SK-N-SH (cell line): ENCODE results near the gene DYNLT1.

ENCODE experiments used
- CTCF ChIP-seq: fragments of 200-600 bp; sonication (generic); IDR thresholded peaks from 2 replicates; pipeline ENCODE4 v1.6.1; 2017; ENCODE audit warnings: antibody characterized with exemption, mild to moderate bottlenecking, moderate library complexity
- JUND ChIP-seq: IDR thresholded peaks from 2 replicates; pipeline ENCODE4 v1.4.0; 2012
- MEF2A ChIP-seq: IDR thresholded peaks from 2 replicates; pipeline ENCODE4 v1.4.0; 2012; ENCODE audit warnings: low read depth, borderline replicate concordance
- MXI1 ChIP-seq: IDR thresholded peaks from 2 replicates; pipeline ENCODE4 v1.6.1; 2012; ENCODE audit warnings: mild to moderate bottlenecking, low read depth, low read length, improper control_type of control experiment
- NRF1 ChIP-seq: IDR thresholded peaks from 2 replicates; pipeline ENCODE4 v1.6.1; 2012; ENCODE audit warnings: low read depth, mild to moderate bottlenecking, low read length
- POLR2AphosphoS5 ChIP-seq: IDR thresholded peaks from 2 replicates; pipeline ENCODE4 v1.6.1; 2012; ENCODE audit warnings: low read depth, low read length
- RCOR1 ChIP-seq: fragments of 150-350 bp; IDR thresholded peaks from 2 replicates; pipeline ENCODE4 v1.6.1; 2017; ENCODE audit warnings: antibody characterized with exemption, low read length
- RFX5 ChIP-seq: IDR thresholded peaks from 2 replicates; pipeline ENCODE4 v1.6.1; 2012; ENCODE audit warnings: mild to moderate bottlenecking, improper control_type of control experiment, low read length
- TAF1 ChIP-seq: IDR thresholded peaks from 2 replicates; pipeline ENCODE4 v1.6.1; 2012; ENCODE audit warnings: low read depth, mild to moderate bottlenecking, low read length, moderate library complexity, borderline replicate concordance
- TCF12 ChIP-seq: IDR thresholded peaks from 2 replicates; pipeline ENCODE4 v1.4.0; 2012
- TF ChIP-seq, protein P1 (sequence below): IDR thresholded peaks from 2 replicates; pipeline ENCODE4 v1.4.0; 2012; ENCODE audit warnings: low read depth
- TF ChIP-seq, protein P2 (sequence below): IDR thresholded peaks from 2 replicates; pipeline ENCODE4 v1.6.1; 2012; ENCODE audit warnings: mild to moderate bottlenecking, low read depth, low read length, moderate library complexity
- TF ChIP-seq, protein P3 (sequence below): IDR thresholded peaks from 2 replicates; pipeline ENCODE4 v1.4.0; 2012; ENCODE audit warnings: low read depth, borderline replicate concordance

GRCh38 chr6:158663625-158664165, 19.2 kb upstream of the DYNLT1 start:
- TF ChIP-seq RCOR1 = no peak
- TF ChIP-seq NRF1 = no peak
- TF ChIP-seq, protein P1, sequence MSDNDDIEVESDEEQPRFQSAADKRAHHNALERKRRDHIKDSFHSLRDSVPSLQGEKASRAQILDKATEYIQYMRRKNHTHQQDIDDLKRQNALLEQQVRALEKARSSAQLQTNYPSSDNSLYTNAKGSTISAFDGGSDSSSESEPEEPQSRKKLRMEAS = no peak
- no peak for TF ChIP-seq CTCF
- no peak for TF ChIP-seq MEF2A
- no peak for TF ChIP-seq JUND
- TF ChIP-seq MXI1 = no peak
- no peak for TF ChIP-seq POLR2AphosphoS5
- TF ChIP-seq, protein P2, sequence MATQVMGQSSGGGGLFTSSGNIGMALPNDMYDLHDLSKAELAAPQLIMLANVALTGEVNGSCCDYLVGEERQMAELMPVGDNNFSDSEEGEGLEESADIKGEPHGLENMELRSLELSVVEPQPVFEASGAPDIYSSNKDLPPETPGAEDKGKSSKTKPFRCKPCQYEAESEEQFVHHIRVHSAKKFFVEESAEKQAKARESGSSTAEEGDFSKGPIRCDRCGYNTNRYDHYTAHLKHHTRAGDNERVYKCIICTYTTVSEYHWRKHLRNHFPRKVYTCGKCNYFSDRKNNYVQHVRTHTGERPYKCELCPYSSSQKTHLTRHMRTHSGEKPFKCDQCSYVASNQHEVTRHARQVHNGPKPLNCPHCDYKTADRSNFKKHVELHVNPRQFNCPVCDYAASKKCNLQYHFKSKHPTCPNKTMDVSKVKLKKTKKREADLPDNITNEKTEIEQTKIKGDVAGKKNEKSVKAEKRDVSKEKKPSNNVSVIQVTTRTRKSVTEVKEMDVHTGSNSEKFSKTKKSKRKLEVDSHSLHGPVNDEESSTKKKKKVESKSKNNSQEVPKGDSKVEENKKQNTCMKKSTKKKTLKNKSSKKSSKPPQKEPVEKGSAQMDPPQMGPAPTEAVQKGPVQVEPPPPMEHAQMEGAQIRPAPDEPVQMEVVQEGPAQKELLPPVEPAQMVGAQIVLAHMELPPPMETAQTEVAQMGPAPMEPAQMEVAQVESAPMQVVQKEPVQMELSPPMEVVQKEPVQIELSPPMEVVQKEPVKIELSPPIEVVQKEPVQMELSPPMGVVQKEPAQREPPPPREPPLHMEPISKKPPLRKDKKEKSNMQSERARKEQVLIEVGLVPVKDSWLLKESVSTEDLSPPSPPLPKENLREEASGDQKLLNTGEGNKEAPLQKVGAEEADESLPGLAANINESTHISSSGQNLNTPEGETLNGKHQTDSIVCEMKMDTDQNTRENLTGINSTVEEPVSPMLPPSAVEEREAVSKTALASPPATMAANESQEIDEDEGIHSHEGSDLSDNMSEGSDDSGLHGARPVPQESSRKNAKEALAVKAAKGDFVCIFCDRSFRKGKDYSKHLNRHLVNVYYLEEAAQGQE = no peak
- TF ChIP-seq, protein P3, sequence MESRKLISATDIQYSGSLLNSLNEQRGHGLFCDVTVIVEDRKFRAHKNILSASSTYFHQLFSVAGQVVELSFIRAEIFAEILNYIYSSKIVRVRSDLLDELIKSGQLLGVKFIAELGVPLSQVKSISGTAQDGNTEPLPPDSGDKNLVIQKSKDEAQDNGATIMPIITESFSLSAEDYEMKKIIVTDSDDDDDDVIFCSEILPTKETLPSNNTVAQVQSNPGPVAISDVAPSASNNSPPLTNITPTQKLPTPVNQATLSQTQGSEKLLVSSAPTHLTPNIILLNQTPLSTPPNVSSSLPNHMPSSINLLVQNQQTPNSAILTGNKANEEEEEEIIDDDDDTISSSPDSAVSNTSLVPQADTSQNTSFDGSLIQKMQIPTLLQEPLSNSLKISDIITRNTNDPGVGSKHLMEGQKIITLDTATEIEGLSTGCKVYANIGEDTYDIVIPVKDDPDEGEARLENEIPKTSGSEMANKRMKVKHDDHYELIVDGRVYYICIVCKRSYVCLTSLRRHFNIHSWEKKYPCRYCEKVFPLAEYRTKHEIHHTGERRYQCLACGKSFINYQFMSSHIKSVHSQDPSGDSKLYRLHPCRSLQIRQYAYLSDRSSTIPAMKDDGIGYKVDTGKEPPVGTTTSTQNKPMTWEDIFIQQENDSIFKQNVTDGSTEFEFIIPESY = no peak
- no peak for TF ChIP-seq TCF12
- TF ChIP-seq TAF1 = no peak
- TF ChIP-seq RFX5 = no peak
